Activated CD8-positive, alpha-beta T cell treated with anti-CD3 and anti-CD28 coated beads for 36 hours (primary cell): Measurements from ENCODE around the gene SEC23A. TPM values are rescaled to one million over a fixed set of nuclear protein-coding genes. Genes with fewer than 3 reads are reported as not detected.

Experiments
- ATAC-seq: fragments of 200-7000 bp; cut with Tn5 transposase; one replicate; pipeline ENCODE4 v1.10.0; 2021; ENCODE audit warnings: mild to moderate bottlenecking, moderate library complexity
- CTCF ChIA-PET: fragments of 350-600 bp; sonication (Branson Sonifier 250); formaldehyde crosslinking; loops from one replicate; lab custom pipeline; 2021; ENCODE audit warnings: antibody characterized with exemption; lab: Charles Lee
- POLR2A ChIA-PET: fragments of 350-600 bp; sonication (Branson Sonifier 250); formaldehyde crosslinking; loops from one replicate; lab custom pipeline; 2021; ENCODE audit warnings: antibody characterized with exemption; lab: Charles Lee
- DNase-seq: peaks from one replicate; pipeline ENCODE4 v3.0.0-alpha.2; 2020
- H3K27ac Mint-ChIP-seq: one replicate; pipeline ENCODE4 v1.8.0; 2021; ENCODE audit warnings: mild to moderate bottlenecking, mixed read lengths
- H3K27me3 Mint-ChIP-seq: one replicate; pipeline ENCODE4 v1.8.0; 2021; ENCODE audit warnings: mixed read lengths
- H3K36me3 Mint-ChIP-seq: one replicate; pipeline ENCODE4 v1.8.0; 2021; ENCODE audit warnings: low read depth, mixed read lengths
- H3K4me1 Mint-ChIP-seq: one replicate; pipeline ENCODE4 v1.8.0; 2021; ENCODE audit warnings: low read depth, mixed read lengths
- H3K4me3 Mint-ChIP-seq: one replicate; pipeline ENCODE4 v1.8.0; 2021; ENCODE audit warnings: mild to moderate bottlenecking, moderate library complexity, mixed read lengths
- H3K9me3 Mint-ChIP-seq: one replicate; pipeline ENCODE4 v1.8.0; 2021; ENCODE audit warnings: mixed read lengths
- intact Hi-C: fragments of 100-400 bp; cut with micrococcal nuclease; formaldehyde crosslinking; loops from one replicate; pipeline ENCODE4 v1.10.0; 2022
- total RNA-seq, 2 experiments: library from RNA; stranded (reverse); gene quantifications; one replicate each; pipeline ENCODE4 v1.2.3, GENCODE V29; 2021
- TF ChIP-seq, protein P1 (sequence below): fragments of 200-600 bp; IDR thresholded peaks from one replicate; pipeline ENCODE4 v1.8.0; 2022; ENCODE audit warnings: antibody characterized with exemption, mild to moderate bottlenecking

SEC23A gene
- total RNA-seq, 2 experiments from 2014 or later = 45.4 to 45.6 TPM

- Mint-ChIP-seq H3K4me1 (no peaks in the 10 kb centered on the region), H3K27ac (no peak overlapping the region), H3K27me3 (no peaks in the 10 kb centered on the region), H3K4me3 (no peak overlapping the region), H3K36me3 (peaks cover 16% of the 10 kb centered on the region), H3K9me3 (no peaks in the 10 kb centered on the region)
- POLR2A ChIA-PET = no interaction called here
- TF ChIP-seq, protein P1, sequence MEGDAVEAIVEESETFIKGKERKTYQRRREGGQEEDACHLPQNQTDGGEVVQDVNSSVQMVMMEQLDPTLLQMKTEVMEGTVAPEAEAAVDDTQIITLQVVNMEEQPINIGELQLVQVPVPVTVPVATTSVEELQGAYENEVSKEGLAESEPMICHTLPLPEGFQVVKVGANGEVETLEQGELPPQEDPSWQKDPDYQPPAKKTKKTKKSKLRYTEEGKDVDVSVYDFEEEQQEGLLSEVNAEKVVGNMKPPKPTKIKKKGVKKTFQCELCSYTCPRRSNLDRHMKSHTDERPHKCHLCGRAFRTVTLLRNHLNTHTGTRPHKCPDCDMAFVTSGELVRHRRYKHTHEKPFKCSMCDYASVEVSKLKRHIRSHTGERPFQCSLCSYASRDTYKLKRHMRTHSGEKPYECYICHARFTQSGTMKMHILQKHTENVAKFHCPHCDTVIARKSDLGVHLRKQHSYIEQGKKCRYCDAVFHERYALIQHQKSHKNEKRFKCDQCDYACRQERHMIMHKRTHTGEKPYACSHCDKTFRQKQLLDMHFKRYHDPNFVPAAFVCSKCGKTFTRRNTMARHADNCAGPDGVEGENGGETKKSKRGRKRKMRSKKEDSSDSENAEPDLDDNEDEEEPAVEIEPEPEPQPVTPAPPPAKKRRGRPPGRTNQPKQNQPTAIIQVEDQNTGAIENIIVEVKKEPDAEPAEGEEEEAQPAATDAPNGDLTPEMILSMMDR = no peak
- intact Hi-C loops = no loop called here
- ATAC-seq = no peak
- no peak for DNase-seq
- CTCF ChIA-PET = interaction anchor here (2.1 kb wide), 1 partner anchor 14 kb away, joined by 6 read pairs; no protein-coding TSS in a partner anchor
These were observed 73.2 kb downstream of the SEC23A start for GRCh38 chr14:39029789-39030188.

GRCh38 chr14:39028620-39029019, 74.4 kb downstream of the SEC23A start:
- Mint-ChIP-seq H3K27ac (no peak overlapping the region), H3K27me3 (no peaks in the 10 kb centered on the region), H3K36me3 (peaks cover 11% of the 10 kb centered on the region), H3K4me3 (no peak overlapping the region), H3K9me3 (no peaks in the 10 kb centered on the region), H3K4me1 (no peaks in the 10 kb centered on the region)
- DNase-seq = no peak
- TF ChIP-seq, protein P1 = no peak
- intact Hi-C loops = no loop called here
- CTCF ChIA-PET = interaction anchor here (2.1 kb wide), 1 partner anchor 13 kb away, joined by 6 read pairs; no protein-coding TSS in a partner anchor
- ATAC-seq = no peak
- POLR2A ChIA-PET = no interaction called here

DNA sequence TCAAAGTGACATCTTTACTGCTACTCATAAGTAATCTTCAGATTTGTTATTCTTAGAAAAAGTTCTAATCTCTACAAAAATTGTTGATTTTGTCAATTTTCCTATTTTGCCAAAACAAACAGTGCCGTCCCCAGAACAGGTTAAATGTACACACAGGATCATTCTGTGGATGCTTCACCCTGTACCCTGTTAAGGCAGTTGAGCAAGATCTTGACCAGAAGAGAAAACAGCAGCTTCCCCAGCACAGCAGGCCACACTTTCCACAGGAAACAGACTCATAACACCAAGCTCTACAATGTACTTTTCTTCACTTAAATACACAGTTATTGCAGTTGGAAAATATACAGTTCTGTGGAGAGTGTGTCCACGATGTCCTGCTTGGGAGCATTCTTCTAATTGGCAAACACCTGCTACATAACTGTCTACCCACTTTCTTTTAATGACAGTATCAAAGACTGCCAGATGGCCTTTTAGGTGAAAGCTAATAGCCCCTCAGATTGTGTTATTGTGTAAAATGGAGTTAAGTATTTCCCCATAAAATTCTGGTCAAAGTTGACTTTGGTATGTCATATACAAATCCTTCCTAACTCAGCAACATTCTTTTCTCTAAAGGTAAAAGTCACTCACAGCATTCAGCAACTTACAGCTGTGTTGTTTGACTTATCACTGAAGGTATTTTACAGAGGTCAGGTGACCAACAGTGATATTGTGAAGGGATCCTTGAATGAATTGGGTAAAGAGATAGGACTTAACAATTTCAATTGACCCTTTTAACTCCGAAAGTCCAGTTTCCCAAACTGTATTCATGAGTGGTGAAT, 77.0 kb downstream of the SEC23A start:
- TF ChIP-seq, protein P1 = no peak
- Mint-ChIP-seq H3K36me3 (peaks cover 10% of the 10 kb centered on the region), H3K27me3 (no peaks in the 10 kb centered on the region), H3K9me3 (no peaks in the 10 kb centered on the region), H3K4me1 (no peaks in the 10 kb centered on the region), H3K27ac (no peak overlapping the region), H3K4me3 (no peak overlapping the region)
- ChIA-PET POLR2A (no interaction called here), CTCF (interaction anchor here (1.0 kb wide), 1 partner anchor 11 kb away, joined by 8 read pairs; no protein-coding TSS in a partner anchor)
- intact Hi-C loops = no loop called here
- DNase-seq (no peak), ATAC-seq (no peak)

DNA sequence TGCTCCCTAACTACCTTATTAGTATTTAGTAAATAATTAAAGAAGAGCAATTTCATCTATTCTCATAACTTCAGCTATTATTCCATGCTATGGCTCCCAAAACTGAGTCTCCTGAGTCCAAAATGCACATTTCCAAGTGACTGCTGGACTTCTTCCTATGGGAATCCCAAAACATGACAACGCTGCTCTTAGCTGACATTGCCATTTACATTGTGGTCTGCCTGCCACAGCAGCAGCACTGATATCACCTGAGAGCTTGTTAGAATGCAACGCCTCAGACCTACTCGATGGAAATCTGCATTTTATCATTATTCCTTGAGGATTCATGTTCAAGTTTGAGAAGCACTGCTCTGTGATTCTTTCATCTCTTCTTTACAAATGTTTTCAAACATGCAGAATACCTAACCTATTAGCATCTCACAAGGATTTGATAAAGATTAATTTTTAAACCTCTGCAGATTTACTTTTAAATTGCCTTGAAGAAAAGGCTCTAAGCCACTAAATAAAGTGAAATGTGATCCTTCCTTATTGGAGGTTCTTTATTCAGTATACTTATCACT, 77.7 kb downstream of the SEC23A start:
- DNase-seq (no peak), ATAC-seq (no peak)
- Mint-ChIP-seq H3K9me3 (no peaks in the 10 kb centered on the region), H3K36me3 (peaks cover 6% of the 10 kb centered on the region), H3K27me3 (no peaks in the 10 kb centered on the region), H3K27ac (no peak overlapping the region), H3K4me3 (no peak overlapping the region), H3K4me1 (no peaks in the 10 kb centered on the region)
- ChIA-PET POLR2A (interaction anchor here (1.2 kb wide), 1 partner anchor 9 kb away, joined by 3 read pairs; no protein-coding TSS in a partner anchor), CTCF (interaction anchor here (2.3 kb wide), 1 partner anchor 10 kb away, joined by 11 read pairs; no protein-coding TSS in a partner anchor)
- TF ChIP-seq, protein P1 = no peak
- intact Hi-C loops = no loop called here
